B cell (primary cell): ENCODE data around the gene SYNPO. TPM values are rescaled to one million over a fixed set of nuclear protein-coding genes. Genes with fewer than 3 reads are reported as not detected.

Experiments
- ATAC-seq: fragments of 200-7000 bp; cut with Tn5 transposase; one replicate; pipeline ENCODE4 v1.10.0; 2021; ENCODE audit warnings: low read depth, mild to moderate bottlenecking, moderate number of reproducible peaks, moderate library complexity
- CTCF ChIA-PET: fragments of 350-600 bp; sonication (Branson Sonifier 250); formaldehyde crosslinking; loops from one replicate; lab custom pipeline; 2021; ENCODE audit warnings: antibody characterized with exemption, inconsistent platforms; lab: Charles Lee
- POLR2A ChIA-PET: fragments of 350-600 bp; sonication (Branson Sonifier 250); formaldehyde crosslinking; loops from one replicate; lab custom pipeline; 2021; ENCODE audit warnings: antibody characterized with exemption; lab: Charles Lee
- DNase-seq: peaks from one replicate; pipeline ENCODE4 v3.0.0; 2013
- H2AFZ ChIP-seq: 2 replicates; pipeline ENCODE4 v1.6.1; 2012; ENCODE audit warnings: mild to moderate bottlenecking, low read depth, low read length; ENCODE audit not compliant: insufficient read depth, poor library complexity, severe bottlenecking
- H3K27ac ChIP-seq, 2 donors: 1 replicate in 1 of 2; 2 replicates in 1 of 2; pipeline ENCODE4 v1.5.1; 2012 to 2013; ENCODE audit warnings: low read length in 2 of 2, mild to moderate bottlenecking in 2 of 2, moderate library complexity in 1 of 2
- H3K27me3 ChIP-seq, 4 experiments: fragments of 200-600 bp in 1 of 4; sonication (generic) in 1 of 4; replicated peaks in 1 of 4; 1 replicate in 2 of 4; 2 replicates in 2 of 4; pipeline versions ENCODE4 v1.6.1 to v1.7.0; 2013 to 2016; ENCODE audit warnings: low read length in 3 of 4, mild to moderate bottlenecking in 2 of 4, mixed read lengths in 1 of 4, moderate library complexity in 1 of 4; ENCODE audit not compliant: insufficient read depth in 4 of 4, control insufficient read depth in 3 of 4; ENCODE audit errors: control extremely low read depth in 1 of 4
- H3K36me3 ChIP-seq, 2 experiments: replicated peaks in 1 of 2; 1 replicate in 1 of 2; 2 replicates in 1 of 2; pipeline versions ENCODE4 v1.6.1 to v1.7.1; 2013; ENCODE audit warnings: low read length in 1 of 2; ENCODE audit not compliant: insufficient read depth in 2 of 2, control insufficient read depth in 1 of 2; ENCODE audit errors: control extremely low read depth in 1 of 2, extremely low read depth in 1 of 2
- H3K4me1 ChIP-seq, 2 donors: fragments of 200-600 bp in 1 of 2; sonication (generic) in 1 of 2; 1 replicate in 1 of 2; 2 replicates in 1 of 2; pipeline versions ENCODE4 v1.5.1 to v1.6.1; 2013 to 2017; ENCODE audit warnings: low read length in 2 of 2; ENCODE audit not compliant: control insufficient read depth in 2 of 2, insufficient read depth in 2 of 2
- H3K4me2 ChIP-seq: replicated peaks from 2 replicates; pipeline ENCODE3; 2012; ENCODE audit warnings: mild to moderate bottlenecking, low read depth, low read length; ENCODE audit not compliant: poor library complexity, severe bottlenecking
- H3K4me3 ChIP-seq, 5 experiments: fragments of 200-600 bp in 1 of 5; sonication (generic) in 1 of 5; 1 replicate in 3 of 5; 2 replicates in 2 of 5; pipeline versions ENCODE4 v1.5.1 to v1.7.0; 2011 to 2016; ENCODE audit warnings: low read length in 4 of 5, mild to moderate bottlenecking in 4 of 5, low read depth in 2 of 5, control low read depth in 1 of 5, moderate library complexity in 1 of 5; ENCODE audit not compliant: insufficient read depth in 1 of 5; ENCODE audit errors: control extremely low read depth in 1 of 5, extremely low read depth in 1 of 5
- H3K79me2 ChIP-seq: fragments of 200-600 bp; sonication (generic); one replicate; pipeline ENCODE4 v1.6.0; 2016; ENCODE audit warnings: low read length; ENCODE audit not compliant: control insufficient read depth, insufficient read depth
- H3K9ac ChIP-seq: fragments of 200-600 bp; sonication (generic); 2 replicates; pipeline ENCODE4 v1.6.1; 2017; ENCODE audit warnings: mild to moderate bottlenecking, low read length, moderate library complexity
- H3K9me3 ChIP-seq, 3 donors: one replicate each; pipeline versions ENCODE4 v1.6.1 to v1.7.1; 2013; ENCODE audit warnings: low read length in 2 of 3; ENCODE audit not compliant: control insufficient read depth in 2 of 3, insufficient read depth in 1 of 3; ENCODE audit errors: control extremely low read depth in 1 of 3
- H4K20me1 ChIP-seq: 2 replicates; pipeline ENCODE4 v1.6.0; 2012; ENCODE audit warnings: mild to moderate bottlenecking, low read length; ENCODE audit not compliant: insufficient read depth, control insufficient read depth, poor library complexity, severe bottlenecking
- H3K27ac Mint-ChIP-seq: one replicate; pipeline ENCODE4 v1.8.0; 2021; ENCODE audit warnings: mixed read lengths
- H3K27me3 Mint-ChIP-seq: one replicate; pipeline ENCODE4 v1.8.0; 2021; ENCODE audit warnings: mixed read lengths
- H3K4me1 Mint-ChIP-seq: one replicate; pipeline ENCODE4 v1.8.0; 2021; ENCODE audit warnings: mixed read lengths
- H3K4me3 Mint-ChIP-seq: one replicate; pipeline ENCODE4 v1.8.0; 2021; ENCODE audit warnings: mixed read lengths
- H3K9me3 Mint-ChIP-seq: one replicate; pipeline ENCODE4 v1.8.0; 2022; ENCODE audit warnings: mixed read lengths; ENCODE audit not compliant: insufficient read depth
- CTCF ChIP-seq: fragments of 200-600 bp; IDR thresholded peaks from one replicate; pipeline ENCODE4 v1.8.0; 2022; ENCODE audit warnings: antibody characterized with exemption, mild to moderate bottlenecking
- EZH2 ChIP-seq: IDR thresholded peaks from 2 replicates; pipeline ENCODE4 v1.6.1; 2012; ENCODE audit warnings: borderline replicate concordance, low read depth, mild to moderate bottlenecking, moderate library complexity, low read length; ENCODE audit not compliant: insufficient read depth, poor library complexity, severe bottlenecking
- WGBS: methylation state at CpG from one replicate; pipeline ENCODE4 v1.1.5; 2013; ENCODE audit warnings: missing lambda C conversion rate; ENCODE audit not compliant: insufficient coverage; 5-methylcytosine and 5-hydroxymethylcytosine counted together
- intact Hi-C: fragments of 100-400 bp; cut with micrococcal nuclease; formaldehyde crosslinking; loops from one replicate; pipeline ENCODE4 v1.10.0; 2022
- polyA plus RNA-seq: library from polyadenylated mRNA; depleted of rRNA; stranded (reverse); fragments of >200 nt; gene quantifications from 2 replicates; pipeline ENCODE4 v1.2.3, GENCODE V29; 2012
- total RNA-seq, 2 donors: library from RNA; stranded (reverse); fragments of 120-200 nt in 1 of 2; gene quantifications; 1 replicate in 1 of 2; 2 replicates in 1 of 2; pipeline versions ENCODE4 v1.2.3 to v1.2.4, GENCODE V29; 2013 to 2022

SYNPO gene
- total and polyA plus RNA-seq, 2 donors (not counting 1 experiment from before 2014, with no cell fraction given) = 13.2 to 16.8 TPM

DNA sequence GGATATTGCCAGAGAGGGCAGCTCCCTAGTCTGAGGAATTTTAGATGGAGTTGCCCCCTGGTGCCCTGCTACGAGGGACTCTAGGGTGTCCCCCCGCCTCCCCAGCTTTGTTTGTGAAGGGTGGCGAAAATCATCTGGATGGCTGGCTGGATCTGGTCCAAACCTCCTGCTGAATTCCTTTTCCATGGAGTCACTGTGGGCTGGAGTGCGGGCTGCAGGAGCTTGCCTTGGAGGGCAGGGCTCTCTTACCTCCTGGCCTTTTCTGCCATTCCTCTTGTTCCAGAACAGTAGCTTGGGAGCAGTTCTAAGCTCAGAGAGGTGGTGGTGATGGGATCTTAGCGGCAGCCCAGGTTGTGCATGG is 2.1 kb downstream of the SYNPO start:
- intact Hi-C loops = no loop called here
- no peak overlapping the region for H2AFZ ChIP-seq
- H3K79me2 ChIP-seq = no peaks in the 10 kb centered on the region
- no peak for TF ChIP-seq CTCF
- TF ChIP-seq EZH2 = no peak
- H3K27ac ChIP-seq = no peak overlapping the region
- no peak overlapping the region for H3K9ac ChIP-seq
- H3K9me3 ChIP-seq = no peaks in the 10 kb centered on the region
- H3K4me2 ChIP-seq = no peak overlapping the region
- no peaks in the 10 kb centered on the region for H3K4me1 ChIP-seq
- no peak for ATAC-seq
- H3K4me3 ChIP-seq = no peak overlapping the region
- H3K36me3 ChIP-seq = peaks cover 0 to 5% of the 10 kb centered on the region in 2 experiments
- POLR2A ChIA-PET = no interaction called here
- peaks cover 11% of the 10 kb centered on the region for H4K20me1 ChIP-seq
- no peak for DNase-seq
- no peaks in the 10 kb centered on the region for H3K9me3 Mint-ChIP-seq
- H3K4me3 Mint-ChIP-seq = no peak overlapping the region
- no peaks in the 10 kb centered on the region for H3K27me3 ChIP-seq
- H3K27me3 Mint-ChIP-seq = no peaks in the 10 kb centered on the region
- H3K27ac Mint-ChIP-seq = no peak overlapping the region
- CTCF ChIA-PET = interaction anchor here (1.6 kb wide), 1 partner anchor 9 kb away, joined by 5 read pairs; no protein-coding TSS in a partner anchor
- 96% methylated on average over 5 of the region's 5 CpGs for WGBS
- H3K4me1 Mint-ChIP-seq = peaks cover 4% of the 10 kb centered on the region

- no peak overlapping the region for H3K27ac ChIP-seq
- H3K9ac ChIP-seq = no peak overlapping the region
- H3K27me3 ChIP-seq = no peaks in the 10 kb centered on the region
- Mint-ChIP-seq H3K4me3 (no peak overlapping the region), H3K27me3 (no peaks in the 10 kb centered on the region), H3K27ac (no peak overlapping the region), H3K4me1 (peaks cover 1% of the 10 kb centered on the region), H3K9me3 (no peaks in the 10 kb centered on the region)
- H2AFZ ChIP-seq = no peak overlapping the region
- intact Hi-C loops = no loop called here
- TF ChIP-seq CTCF (no peak), EZH2 (no peak)
- H3K36me3 ChIP-seq = peaks cover 0 to 5% of the 10 kb centered on the region in 2 experiments
- no peak for DNase-seq
- H4K20me1 ChIP-seq = peaks cover 8% of the 10 kb centered on the region
- H3K4me1 ChIP-seq = no peaks in the 10 kb centered on the region
- POLR2A ChIA-PET = no interaction called here
- WGBS = 100% methylated on average over 3 of the region's 12 CpGs
- ATAC-seq = no peak
- no peak overlapping the region for H3K4me2 ChIP-seq
- no peaks in the 10 kb centered on the region for H3K79me2 ChIP-seq
- no peak overlapping the region for H3K4me3 ChIP-seq
- H3K9me3 ChIP-seq = no peaks in the 10 kb centered on the region
- CTCF ChIA-PET = interaction anchor here (1.2 to 1.6 kb wide), 2 partner anchors 8 to 31 kb away, joined by 4 to 5 read pairs; no protein-coding TSS in a partner anchor
These were observed 2.7 kb downstream of the SYNPO start for GRCh38 chr5:150642991-150643710.
